H9 (cell line): ENCODE measurements around the gene ZNF214. TPM values are rescaled to one million over a fixed set of nuclear protein-coding genes. Genes with fewer than 3 reads are reported as not detected.

Experiments used
- DNase-seq: peaks from one replicate; pipeline ENCODE4 v3.0.0-alpha.2; 2017
- H2AFZ ChIP-seq: one replicate; pipeline ENCODE4 v1.6.1; 2013; ENCODE audit warnings: mild to moderate bottlenecking, low read length, control low read depth, moderate library complexity
- H2AK5ac ChIP-seq: 2 replicates; pipeline ENCODE4 v1.6.1; 2013; ENCODE audit warnings: low read length, control low read depth, mixed read lengths; ENCODE audit not compliant: insufficient read length
- H2BK120ac ChIP-seq: one replicate; pipeline ENCODE4 v1.6.1; 2013; ENCODE audit warnings: low read depth, mild to moderate bottlenecking, low read length, control low read depth, inconsistent platforms; ENCODE audit not compliant: poor library complexity, severe bottlenecking
- H2BK12ac ChIP-seq: 2 replicates; pipeline ENCODE4 v1.6.1; 2013; ENCODE audit warnings: low read length, control low read depth, mixed read lengths, low read depth; ENCODE audit not compliant: insufficient read length
- H2BK15ac ChIP-seq: 2 replicates; pipeline ENCODE4 v1.6.1; 2013; ENCODE audit warnings: low read depth, low read length, control low read depth
- H2BK20ac ChIP-seq: one replicate; pipeline ENCODE4 v1.6.1; 2013; ENCODE audit warnings: low read depth, mild to moderate bottlenecking, low read length, control low read depth, inconsistent platforms; ENCODE audit not compliant: poor library complexity, severe bottlenecking
- H2BK5ac ChIP-seq: 2 replicates; pipeline ENCODE4 v1.6.1; 2013; ENCODE audit warnings: low read length, control low read depth, mixed read lengths; ENCODE audit not compliant: insufficient read length
- H3K14ac ChIP-seq: 2 replicates; pipeline ENCODE4 v1.6.1; 2013; ENCODE audit warnings: low read length, control low read depth; ENCODE audit not compliant: insufficient read depth
- H3K18ac ChIP-seq: 2 replicates; pipeline ENCODE4 v1.6.1; 2013; ENCODE audit warnings: low read depth, mild to moderate bottlenecking, mixed read lengths, low read length, control low read depth; ENCODE audit not compliant: insufficient read length
- H3K23ac ChIP-seq: 2 replicates; pipeline ENCODE4 v1.6.1; 2013; ENCODE audit warnings: low read length, control low read depth, mixed read lengths, low read depth; ENCODE audit not compliant: insufficient read length
- H3K23me2 ChIP-seq: 2 replicates; pipeline ENCODE4 v1.6.1; 2013; ENCODE audit warnings: low read depth, mild to moderate bottlenecking, mixed read lengths, low read length, control low read depth; ENCODE audit not compliant: insufficient read length, poor library complexity, severe bottlenecking
- H3K27ac ChIP-seq: 2 replicates; pipeline ENCODE4 v1.5.1; 2013; ENCODE audit warnings: low read length, control low read depth, mixed read lengths, low read depth; ENCODE audit not compliant: insufficient read length
- H3K27me3 ChIP-seq: 2 replicates; pipeline ENCODE4 v1.6.1; 2013; ENCODE audit warnings: low read length, control low read depth, inconsistent platforms; ENCODE audit not compliant: insufficient read depth
- H3K4ac ChIP-seq: 2 replicates; pipeline ENCODE4 v1.6.1; 2013; ENCODE audit warnings: low read depth, mild to moderate bottlenecking, control low read depth, inconsistent platforms, low read length, moderate library complexity
- H3K4me1 ChIP-seq: 2 replicates; pipeline ENCODE4 v1.6.1; 2013; ENCODE audit warnings: low read length, control low read depth, inconsistent platforms; ENCODE audit not compliant: insufficient read depth
- H3K4me2 ChIP-seq: 2 replicates; pipeline ENCODE4 v1.6.1; 2013; ENCODE audit warnings: low read length, control low read depth, mixed read lengths; ENCODE audit not compliant: insufficient read length, insufficient read depth
- H3K56ac ChIP-seq: 2 replicates; pipeline ENCODE4 v1.6.1; 2013; ENCODE audit warnings: low read depth, mild to moderate bottlenecking, mixed read lengths, low read length, control low read depth; ENCODE audit not compliant: insufficient read length
- H3K79me1 ChIP-seq: 2 replicates; pipeline ENCODE4 v1.6.1; 2013; ENCODE audit warnings: low read depth, mild to moderate bottlenecking, moderate library complexity, low read length, control low read depth, inconsistent platforms; ENCODE audit not compliant: insufficient read depth, poor library complexity, severe bottlenecking
- H3K79me2 ChIP-seq: 2 replicates; pipeline ENCODE4 v1.6.1; 2013; ENCODE audit warnings: low read length, control low read depth, inconsistent platforms; ENCODE audit not compliant: insufficient read depth
- H3K9ac ChIP-seq: 2 replicates; pipeline ENCODE4 v1.6.1; 2013; ENCODE audit warnings: low read length, control low read depth, mixed read lengths; ENCODE audit not compliant: insufficient read length; ENCODE audit errors: extremely low read depth
- H3K9me3 ChIP-seq: one replicate; pipeline ENCODE4 v1.6.1; 2013; ENCODE audit warnings: low read depth, low read length, inconsistent platforms; ENCODE audit not compliant: control insufficient read depth
- H3T11ph ChIP-seq: one replicate; pipeline ENCODE4 v1.6.1; 2013; ENCODE audit warnings: mild to moderate bottlenecking, low read length, control low read depth, inconsistent platforms
- H4K20me1 ChIP-seq: one replicate; pipeline ENCODE4 v1.6.1; 2013; ENCODE audit not compliant: control insufficient read depth, insufficient read length, insufficient read depth
- H4K5ac ChIP-seq: 2 replicates; pipeline ENCODE4 v1.6.1; 2013; ENCODE audit warnings: low read depth, mild to moderate bottlenecking, mixed read lengths, low read length, control low read depth; ENCODE audit not compliant: insufficient read length
- H4K8ac ChIP-seq: replicated peaks from 2 replicates; pipeline ENCODE4 v1.6.1; 2013; ENCODE audit warnings: low read length, control low read depth, mixed read lengths, low read depth; ENCODE audit not compliant: insufficient read length
- H4K91ac ChIP-seq: 2 replicates; pipeline ENCODE4 v1.6.1; 2013; ENCODE audit warnings: low read depth, mild to moderate bottlenecking, moderate library complexity, mixed read lengths, low read length, control low read depth; ENCODE audit not compliant: insufficient read length
- H3K27ac Mint-ChIP-seq, 3 experiments: 2 replicates in 2 of 3; 3 replicates in 1 of 3; pipeline ENCODE4 v1.8.0; 2020 to 2021; ENCODE audit warnings: mixed read lengths in 3 of 3, mild to moderate bottlenecking in 1 of 3, moderate library complexity in 1 of 3
- H3K27me3 Mint-ChIP-seq: 2 replicates; pipeline ENCODE4 v1.8.0; 2021; ENCODE audit warnings: low read depth, mild to moderate bottlenecking, moderate library complexity, mixed read lengths
- H3K36me3 Mint-ChIP-seq, 3 experiments: 2 replicates in 2 of 3; 3 replicates in 1 of 3; pipeline ENCODE4 v1.8.0; 2020 to 2021; ENCODE audit warnings: low read depth in 3 of 3, mixed read lengths in 3 of 3; ENCODE audit not compliant: insufficient read depth in 1 of 3
- H3K4me1 Mint-ChIP-seq, 2 experiments: 2 replicates each; pipeline ENCODE4 v1.8.0; 2020; ENCODE audit warnings: mixed read lengths in 2 of 2
- H3K4me3 Mint-ChIP-seq, 2 experiments: 2 replicates in 1 of 2; 3 replicates in 1 of 2; pipeline ENCODE4 v1.8.0; 2020 to 2021; ENCODE audit warnings: mild to moderate bottlenecking in 2 of 2, mixed read lengths in 2 of 2, moderate library complexity in 1 of 2
- H3K9me3 Mint-ChIP-seq, 2 experiments: 2 replicates in 1 of 2; 3 replicates in 1 of 2; pipeline ENCODE4 v1.8.0; 2020; ENCODE audit warnings: mild to moderate bottlenecking in 2 of 2, mixed read lengths in 2 of 2, moderate library complexity in 1 of 2
- CTCF ChIP-seq: fragments of 200-600 bp; sonication (generic); conservative IDR thresholded peaks from 3 replicates; pipeline ENCODE4 v1.8.0; 2021; ENCODE audit warnings: antibody characterized with exemption, mild to moderate bottlenecking
- WGBS: extraction: QIAGEN DNeasy Blood & Tissue Kit; methylation state at CpG from one replicate; pipeline ENCODE4 v1.1.7; 2013; ENCODE audit warnings: missing lambda C conversion rate, low lambda C conversion rate, mixed read lengths; ENCODE audit not compliant: insufficient read length; ENCODE audit errors: extremely low coverage; 5-methylcytosine and 5-hydroxymethylcytosine counted together
- total RNA-seq: library from RNA; stranded (reverse); gene quantifications from 2 replicates; pipeline ENCODE4 v1.2.1, GENCODE V29; 2021

Gene ZNF214
- total RNA-seq, 1 experiment from 2014 or later, result 4.0 TPM

GRCh38 chr11:6962673-6963072 lies 57.5 kb downstream of the ZNF214 start:
- no peak overlapping the region for H3K56ac ChIP-seq
- H3K27me3 ChIP-seq, result no peaks in the 10 kb centered on the region
- no peak overlapping the region for H3K18ac ChIP-seq
- H3K4me2 ChIP-seq, result no peak overlapping the region
- Mint-ChIP-seq H3K27ac (no peak overlapping the region), H3K27me3 (no peaks in the 10 kb centered on the region), H3K36me3 (peaks cover 10 to 18% (median 11%) of the 10 kb centered on the region in 3 experiments; a peak in 6 of 7 replicates), H3K9me3 (peaks cover 5 to 7% of the 10 kb centered on the region in 2 experiments; a peak in 3 of 5 replicates), H3K4me1 (no peaks in the 10 kb centered on the region), H3K4me3 (no peak overlapping the region)
- H3K4ac ChIP-seq, result no peak overlapping the region
- no peak overlapping the region for H4K91ac ChIP-seq
- H3K9ac ChIP-seq, result no peak overlapping the region
- no peak overlapping the region for H3K23ac ChIP-seq
- H2BK120ac ChIP-seq, result no peak overlapping the region
- no peak overlapping the region for H2BK15ac ChIP-seq
- H2AFZ ChIP-seq, result no peak overlapping the region
- WGBS, result no CpG with 5 or more reads among the region's 1 CpG
- no peaks in the 10 kb centered on the region for H4K20me1 ChIP-seq
- H2BK5ac ChIP-seq, result no peak overlapping the region
- H3K9me3 ChIP-seq, result no peaks in the 10 kb centered on the region
- no peak overlapping the region for H2BK12ac ChIP-seq
- H3K27ac ChIP-seq, result no peak overlapping the region
- DNase-seq, result no peak
- H3K79me1 ChIP-seq, result no peaks in the 10 kb centered on the region
- no peaks in the 10 kb centered on the region for H3K4me1 ChIP-seq
- no peaks in the 10 kb centered on the region for H3K79me2 ChIP-seq
- no peak overlapping the region for H4K8ac ChIP-seq
- H4K5ac ChIP-seq, result no peak overlapping the region
- no peaks in the 10 kb centered on the region for H3K23me2 ChIP-seq
- no peak overlapping the region for H2AK5ac ChIP-seq
- H3T11ph ChIP-seq, result no peak overlapping the region
- H2BK20ac ChIP-seq, result no peak overlapping the region
- TF ChIP-seq CTCF, result no peak
- H3K14ac ChIP-seq, result no peak overlapping the region
